Measurements from ENCODE around the gene PIEZO1. TPM values are rescaled to one million over a fixed set of nuclear protein-coding genes. Genes with fewer than 3 reads are reported as not detected.

The PIEZO1 gene
- total and polyA plus RNA-seq, 2 experiments from 2014 or later, result 30.4 to 70.1 TPM

- no peak for TF ChIP-seq ZNF462 (CRISPR knock-in tag; IDR thresholded peaks at IDR 0.05)
- no peak for TF ChIP-seq STAT1 (IDR thresholded peaks at IDR 0.05; ENCODE audit: unreplicated experiment)
- no peak for TF ChIP-seq POLR2AphosphoS5 (IDR thresholded peaks at IDR 0.05; ENCODE audit: low read depth)
- TF ChIP-seq, protein P1, sequence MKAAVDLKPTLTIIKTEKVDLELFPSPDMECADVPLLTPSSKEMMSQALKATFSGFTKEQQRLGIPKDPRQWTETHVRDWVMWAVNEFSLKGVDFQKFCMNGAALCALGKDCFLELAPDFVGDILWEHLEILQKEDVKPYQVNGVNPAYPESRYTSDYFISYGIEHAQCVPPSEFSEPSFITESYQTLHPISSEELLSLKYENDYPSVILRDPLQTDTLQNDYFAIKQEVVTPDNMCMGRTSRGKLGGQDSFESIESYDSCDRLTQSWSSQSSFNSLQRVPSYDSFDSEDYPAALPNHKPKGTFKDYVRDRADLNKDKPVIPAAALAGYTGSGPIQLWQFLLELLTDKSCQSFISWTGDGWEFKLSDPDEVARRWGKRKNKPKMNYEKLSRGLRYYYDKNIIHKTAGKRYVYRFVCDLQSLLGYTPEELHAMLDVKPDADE (IDR thresholded peaks at IDR 0.05), result no peak
- no peak for TF ChIP-seq JUNB (IDR thresholded peaks at IDR 0.05; ENCODE audit: unreplicated experiment)
- TF ChIP-seq EZH2phosphoT487 (IDR thresholded peaks at IDR 0.05; ENCODE audit: unreplicated experiment), result no peak
- TF ChIP-seq NANOG (IDR thresholded peaks at IDR 0.05; ENCODE audit: borderline replicate concordance), result no peak
- TF ChIP-seq ZNF114 (CRISPR knock-in tag; IDR thresholded peaks at IDR 0.05), result no peak
- TF ChIP-seq EZH2 (IDR thresholded peaks at IDR 0.05; ENCODE audit: low read depth, unreplicated experiment), result no peak
- TF ChIP-seq CREB1 (CRISPR knock-in tag; IDR thresholded peaks at IDR 0.05; ENCODE audit: low read depth), result no peak
- no peak for TF ChIP-seq ZNF331 (CRISPR knock-in tag; IDR thresholded peaks at IDR 0.05; ENCODE audit: low read depth)
- TF ChIP-seq, protein P2, sequence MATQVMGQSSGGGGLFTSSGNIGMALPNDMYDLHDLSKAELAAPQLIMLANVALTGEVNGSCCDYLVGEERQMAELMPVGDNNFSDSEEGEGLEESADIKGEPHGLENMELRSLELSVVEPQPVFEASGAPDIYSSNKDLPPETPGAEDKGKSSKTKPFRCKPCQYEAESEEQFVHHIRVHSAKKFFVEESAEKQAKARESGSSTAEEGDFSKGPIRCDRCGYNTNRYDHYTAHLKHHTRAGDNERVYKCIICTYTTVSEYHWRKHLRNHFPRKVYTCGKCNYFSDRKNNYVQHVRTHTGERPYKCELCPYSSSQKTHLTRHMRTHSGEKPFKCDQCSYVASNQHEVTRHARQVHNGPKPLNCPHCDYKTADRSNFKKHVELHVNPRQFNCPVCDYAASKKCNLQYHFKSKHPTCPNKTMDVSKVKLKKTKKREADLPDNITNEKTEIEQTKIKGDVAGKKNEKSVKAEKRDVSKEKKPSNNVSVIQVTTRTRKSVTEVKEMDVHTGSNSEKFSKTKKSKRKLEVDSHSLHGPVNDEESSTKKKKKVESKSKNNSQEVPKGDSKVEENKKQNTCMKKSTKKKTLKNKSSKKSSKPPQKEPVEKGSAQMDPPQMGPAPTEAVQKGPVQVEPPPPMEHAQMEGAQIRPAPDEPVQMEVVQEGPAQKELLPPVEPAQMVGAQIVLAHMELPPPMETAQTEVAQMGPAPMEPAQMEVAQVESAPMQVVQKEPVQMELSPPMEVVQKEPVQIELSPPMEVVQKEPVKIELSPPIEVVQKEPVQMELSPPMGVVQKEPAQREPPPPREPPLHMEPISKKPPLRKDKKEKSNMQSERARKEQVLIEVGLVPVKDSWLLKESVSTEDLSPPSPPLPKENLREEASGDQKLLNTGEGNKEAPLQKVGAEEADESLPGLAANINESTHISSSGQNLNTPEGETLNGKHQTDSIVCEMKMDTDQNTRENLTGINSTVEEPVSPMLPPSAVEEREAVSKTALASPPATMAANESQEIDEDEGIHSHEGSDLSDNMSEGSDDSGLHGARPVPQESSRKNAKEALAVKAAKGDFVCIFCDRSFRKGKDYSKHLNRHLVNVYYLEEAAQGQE (IDR thresholded peaks at IDR 0.05; ENCODE audit: unreplicated experiment), result no peak
Measured at GRCh38 chr16:88697116-88697830, 87.7 kb downstream of the PIEZO1 start (continued).

Data from GM23338 (cell line).